Measurements from ENCODE around the gene RASA1. TPM values are rescaled to one million over a fixed set of nuclear protein-coding genes. Genes with fewer than 3 reads are reported as not detected.

Gene RASA1
- total RNA-seq, 1 experiment from 2014 or later = 29.0 TPM

DNA sequence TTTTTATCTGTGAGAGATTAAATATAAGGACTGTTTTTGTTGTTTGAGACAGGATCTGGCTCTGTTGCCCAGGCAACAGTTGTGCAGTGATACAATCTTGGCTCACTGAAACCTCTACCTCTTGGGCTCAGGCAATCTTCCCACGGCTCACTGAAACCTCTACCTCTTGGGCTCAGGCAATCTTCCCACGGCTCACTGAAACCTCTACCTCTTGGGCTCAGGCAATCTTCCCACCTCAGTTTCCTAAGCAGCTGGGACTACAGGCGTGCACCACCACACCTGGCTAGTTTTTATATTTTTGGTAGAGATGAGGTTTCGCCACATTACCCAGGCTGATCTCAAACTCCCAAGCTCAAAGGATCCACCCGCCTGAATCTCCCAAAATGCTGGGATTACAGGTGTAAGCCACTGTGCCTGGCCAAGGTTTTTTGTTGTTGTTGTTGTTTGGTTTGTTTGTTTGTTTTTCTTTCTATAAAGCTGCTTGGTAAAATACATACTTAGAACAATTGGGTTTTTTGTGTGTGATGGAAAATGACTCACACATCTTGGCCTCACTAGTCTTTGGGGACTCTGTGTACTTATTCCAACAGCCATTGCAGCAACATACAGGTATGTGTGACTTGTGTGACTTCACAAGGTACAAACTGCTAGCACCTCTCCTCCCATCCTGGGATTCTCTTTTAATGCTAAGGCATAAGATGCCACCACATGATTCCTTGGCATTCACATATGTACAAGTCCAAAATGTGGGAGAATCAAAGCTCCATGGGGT lies 36.5 kb upstream of the RASA1 start:
- TF ChIP-seq, protein P1, sequence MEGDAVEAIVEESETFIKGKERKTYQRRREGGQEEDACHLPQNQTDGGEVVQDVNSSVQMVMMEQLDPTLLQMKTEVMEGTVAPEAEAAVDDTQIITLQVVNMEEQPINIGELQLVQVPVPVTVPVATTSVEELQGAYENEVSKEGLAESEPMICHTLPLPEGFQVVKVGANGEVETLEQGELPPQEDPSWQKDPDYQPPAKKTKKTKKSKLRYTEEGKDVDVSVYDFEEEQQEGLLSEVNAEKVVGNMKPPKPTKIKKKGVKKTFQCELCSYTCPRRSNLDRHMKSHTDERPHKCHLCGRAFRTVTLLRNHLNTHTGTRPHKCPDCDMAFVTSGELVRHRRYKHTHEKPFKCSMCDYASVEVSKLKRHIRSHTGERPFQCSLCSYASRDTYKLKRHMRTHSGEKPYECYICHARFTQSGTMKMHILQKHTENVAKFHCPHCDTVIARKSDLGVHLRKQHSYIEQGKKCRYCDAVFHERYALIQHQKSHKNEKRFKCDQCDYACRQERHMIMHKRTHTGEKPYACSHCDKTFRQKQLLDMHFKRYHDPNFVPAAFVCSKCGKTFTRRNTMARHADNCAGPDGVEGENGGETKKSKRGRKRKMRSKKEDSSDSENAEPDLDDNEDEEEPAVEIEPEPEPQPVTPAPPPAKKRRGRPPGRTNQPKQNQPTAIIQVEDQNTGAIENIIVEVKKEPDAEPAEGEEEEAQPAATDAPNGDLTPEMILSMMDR (IDR thresholded peaks at IDR 0.05) = no peak
- no peak for TF ChIP-seq POLR2AphosphoS5 (IDR thresholded peaks at IDR 0.05; ENCODE audit: low read depth, low read length)
- POLR2A ChIA-PET = no interaction called here
- no peak for ATAC-seq

DNA sequence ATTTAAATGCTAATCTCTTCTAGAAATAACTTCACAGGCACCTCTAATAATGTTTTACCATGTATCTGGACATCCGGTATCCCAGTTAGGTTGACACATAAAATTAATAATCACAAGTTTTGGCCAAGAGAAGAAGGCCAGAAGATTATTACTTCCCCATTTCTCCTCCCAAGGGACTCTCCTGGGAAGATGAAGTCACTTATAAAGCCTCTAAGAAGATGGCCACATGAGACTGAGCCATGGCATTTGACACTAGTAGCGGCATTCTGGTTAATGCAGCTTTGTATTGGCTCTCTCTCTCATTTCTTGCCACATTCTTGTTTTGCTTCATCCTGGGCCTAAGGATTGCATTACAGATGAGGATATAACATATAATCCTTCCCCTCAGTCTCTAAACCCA lies 34.5 kb upstream of the RASA1 start:
- peaks cover 2% of the 10 kb centered on the region; the same call in 1 of the 2 replicates for H3K27me3 ChIP-seq (ENCODE audit: control insufficient read depth, insufficient read depth, low read length)
- H3K4me3 ChIP-seq (ENCODE audit: low read depth in 2 of 2, low read length in 2 of 2) = no peak overlapping the region
- TF ChIP-seq POLR2AphosphoS5 (IDR thresholded peaks at IDR 0.05; ENCODE audit: low read depth, low read length) (no peak), TCF7L2 (IDR thresholded peaks at IDR 0.05; ENCODE audit: low read depth, low read length) (no peak), SIN3A (IDR thresholded peaks at IDR 0.05; ENCODE audit: borderline replicate concordance, insufficient read depth, low read depth, low read length) (no peak)
- TF ChIP-seq, protein P1 (IDR thresholded peaks at IDR 0.05) = no peak
- TF ChIP-seq, protein P2, sequence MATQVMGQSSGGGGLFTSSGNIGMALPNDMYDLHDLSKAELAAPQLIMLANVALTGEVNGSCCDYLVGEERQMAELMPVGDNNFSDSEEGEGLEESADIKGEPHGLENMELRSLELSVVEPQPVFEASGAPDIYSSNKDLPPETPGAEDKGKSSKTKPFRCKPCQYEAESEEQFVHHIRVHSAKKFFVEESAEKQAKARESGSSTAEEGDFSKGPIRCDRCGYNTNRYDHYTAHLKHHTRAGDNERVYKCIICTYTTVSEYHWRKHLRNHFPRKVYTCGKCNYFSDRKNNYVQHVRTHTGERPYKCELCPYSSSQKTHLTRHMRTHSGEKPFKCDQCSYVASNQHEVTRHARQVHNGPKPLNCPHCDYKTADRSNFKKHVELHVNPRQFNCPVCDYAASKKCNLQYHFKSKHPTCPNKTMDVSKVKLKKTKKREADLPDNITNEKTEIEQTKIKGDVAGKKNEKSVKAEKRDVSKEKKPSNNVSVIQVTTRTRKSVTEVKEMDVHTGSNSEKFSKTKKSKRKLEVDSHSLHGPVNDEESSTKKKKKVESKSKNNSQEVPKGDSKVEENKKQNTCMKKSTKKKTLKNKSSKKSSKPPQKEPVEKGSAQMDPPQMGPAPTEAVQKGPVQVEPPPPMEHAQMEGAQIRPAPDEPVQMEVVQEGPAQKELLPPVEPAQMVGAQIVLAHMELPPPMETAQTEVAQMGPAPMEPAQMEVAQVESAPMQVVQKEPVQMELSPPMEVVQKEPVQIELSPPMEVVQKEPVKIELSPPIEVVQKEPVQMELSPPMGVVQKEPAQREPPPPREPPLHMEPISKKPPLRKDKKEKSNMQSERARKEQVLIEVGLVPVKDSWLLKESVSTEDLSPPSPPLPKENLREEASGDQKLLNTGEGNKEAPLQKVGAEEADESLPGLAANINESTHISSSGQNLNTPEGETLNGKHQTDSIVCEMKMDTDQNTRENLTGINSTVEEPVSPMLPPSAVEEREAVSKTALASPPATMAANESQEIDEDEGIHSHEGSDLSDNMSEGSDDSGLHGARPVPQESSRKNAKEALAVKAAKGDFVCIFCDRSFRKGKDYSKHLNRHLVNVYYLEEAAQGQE (IDR thresholded peaks at IDR 0.05; ENCODE audit: insufficient read depth in 1 of 2, low read depth in 2 of 2, low read length in 1 of 2) = no peak
- intact Hi-C loops (cut with micrococcal nuclease; ENCODE audit: unreplicated experiment) (no loop called here), in situ Hi-C loops (cut with HindIII; ENCODE audit: low pct_unique_long_range_greater_than_20kb, low sequenced_read_pairs) (no loop called here)
- no peak overlapping the region for H3K27ac ChIP-seq (ENCODE audit: low read length)
- no peaks in the 10 kb centered on the region for H3K4me1 ChIP-seq (ENCODE audit: control insufficient read depth, insufficient read depth, low read length)
- ChIA-PET POLR2A (no interaction called here), CTCF (no interaction called here)
- no peaks in the 10 kb centered on the region for H3K9me3 ChIP-seq (ENCODE audit: control insufficient read depth, insufficient read depth, low read depth, low read length)
- ATAC-seq (no peak), DNase-seq (ENCODE audit: low read depth, low spot score) (no peak)
- H3K36me3 ChIP-seq (ENCODE audit: control insufficient read depth, insufficient read depth, low read length) = no peaks in the 10 kb centered on the region
- no TSS peak for BruUV-seq (replicated peaks)

More for the DNA sequence above, 36.5 kb upstream of the RASA1 start:
- Histone ChIP-seq H3K9me3 (ENCODE audit: control insufficient read depth, insufficient read depth, low read depth, low read length) (no peaks in the 10 kb centered on the region), H3K36me3 (ENCODE audit: control insufficient read depth, insufficient read depth, low read length) (no peaks in the 10 kb centered on the region), H3K4me1 (ENCODE audit: control insufficient read depth, insufficient read depth, low read length) (no peaks in the 10 kb centered on the region), H3K4me3 (ENCODE audit: low read depth in 2 of 2, low read length in 2 of 2) (no peak overlapping the region), H3K27me3 (ENCODE audit: control insufficient read depth, insufficient read depth, low read length) (0 out of 2 replicates have a peak, but pooled peaks cover 2% of the 10 kb centered on the region), H3K27ac (ENCODE audit: low read length) (no peak overlapping the region)
- CTCF ChIA-PET = no interaction called here
- no peak for DNase-seq (ENCODE audit: low read depth, low spot score)
- intact Hi-C loops (cut with micrococcal nuclease; ENCODE audit: unreplicated experiment) (no loop called here), in situ Hi-C loops (cut with HindIII; ENCODE audit: low pct_unique_long_range_greater_than_20kb, low sequenced_read_pairs) (no loop called here)
- BruUV-seq (replicated peaks) = no TSS peak
